Gastroesophageal sphincter (tissue), 4 donors: ENCODE data around the gene METTL21A. TPM values are rescaled to one million over a fixed set of nuclear protein-coding genes. Genes with fewer than 3 reads are reported as not detected.

Source experiments
- ATAC-seq: fragments of 150-250 bp; one replicate; pipeline ENCODE4 v1.9.1; 2016; ENCODE audit warnings: mild to moderate bottlenecking, moderate library complexity
- H3K27ac ChIP-seq, 4 donors: fragments of 200-600 bp; sonication (generic) in 3 of 4; 1 replicate in 3 of 4; 2 replicates in 1 of 4; pipeline ENCODE4 v1.5.1; 2016 to 2019
- H3K27me3 ChIP-seq: fragments of 200-600 bp; sonication (generic); one replicate; pipeline ENCODE4 v1.5.1; 2019
- H3K36me3 ChIP-seq, 2 donors: fragments of 200-600 bp; sonication (generic); one replicate each; pipeline ENCODE4 v1.5.1; 2019; ENCODE audit warnings: control low read depth in 1 of 2
- H3K4me1 ChIP-seq, 3 donors: fragments of 200-600 bp; sonication (generic); 1 replicate in 2 of 3; 2 replicates in 1 of 3; pipeline ENCODE4 v1.5.1; 2016 to 2019; ENCODE audit warnings: control low read depth in 2 of 3
- H3K4me3 ChIP-seq, 2 donors: fragments of 200-600 bp; sonication (generic); one replicate each; pipeline ENCODE4 v1.5.1; 2019; ENCODE audit warnings: mild to moderate bottlenecking in 1 of 2, moderate library complexity in 1 of 2
- H3K9me3 ChIP-seq, 3 donors: fragments of 200-600 bp; sonication (generic); one replicate each; pipeline ENCODE4 v1.5.1; 2017 to 2019; ENCODE audit warnings: control low read depth in 2 of 3
- EP300 ChIP-seq: sonication (generic); formaldehyde crosslinking; IDR thresholded peaks from one replicate; pipeline ENCODE4 v1.6.1; 2017; ENCODE audit warnings: antibody characterized with exemption, mild to moderate bottlenecking
- POLR2A ChIP-seq, 2 donors: fragments of 450-650 bp; IDR thresholded peaks; one replicate each; pipeline ENCODE4 v1.6.1; 2017; ENCODE audit warnings: antibody characterized with exemption in 2 of 2, mild to moderate bottlenecking in 2 of 2, moderate library complexity in 1 of 2
- POLR2AphosphoS5 ChIP-seq: sonication (generic); formaldehyde crosslinking; IDR thresholded peaks from one replicate; pipeline ENCODE4 v1.6.1; 2017; ENCODE audit warnings: antibody characterized with exemption
- WGBS, 2 donors: methylation state at CpG; one replicate each; pipeline ENCODE4 v1.1.5; 2018; ENCODE audit warnings: low coverage in 1 of 2; 5-methylcytosine and 5-hydroxymethylcytosine counted together
- small RNA-seq, 4 donors: library from RNA; depleted of rRNA; stranded (forward); fragments of <200 nt; gene quantifications; one replicate each; pipeline ENCODE3, GENCODE V24; 2016
- total RNA-seq, 4 donors: library from RNA; depleted of rRNA; stranded (reverse); fragments of >200 nt; gene quantifications; one replicate each; pipeline ENCODE4 v1.1.0, GENCODE V29; 2016
- TF ChIP-seq, protein P1 (sequence below), 4 experiments: fragments of 200-600 bp in 2 of 4; fragments of 450-650 bp in 2 of 4; sonication (generic) in 1 of 4; IDR thresholded peaks; one replicate each; pipeline ENCODE4 v1.5.1; 2017 to 2019; ENCODE audit warnings: antibody characterized with exemption in 4 of 4, mild to moderate bottlenecking in 2 of 4, moderate library complexity in 2 of 4

The METTL21A gene
- total RNA-seq, 4 donors from 2014 or later = 7.9 to 24.2 (median 14.3) TPM

DNA sequence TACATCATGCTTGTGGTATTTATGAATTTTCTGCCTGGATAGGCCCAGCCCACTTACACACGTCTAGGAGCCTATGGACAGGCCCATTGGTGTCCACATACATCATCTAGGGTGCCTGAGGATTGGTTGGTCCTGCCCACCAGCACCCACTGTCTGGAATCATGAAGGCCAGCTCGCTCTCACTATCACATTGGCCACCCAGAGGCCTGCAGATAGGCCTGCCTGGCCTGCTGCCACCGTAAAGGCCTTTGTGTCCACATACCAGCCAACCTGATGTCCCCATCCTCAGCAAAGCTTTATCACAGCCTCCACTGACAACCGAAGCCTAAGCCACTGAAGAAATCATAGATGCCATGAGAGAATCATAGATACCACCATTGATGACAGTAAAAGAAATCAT is 40.2 kb downstream of the METTL21A start:
- Histone ChIP-seq H3K27ac (no peak overlapping the region), H3K9me3 (no peaks in the 10 kb centered on the region), H3K4me3 (no peak overlapping the region), H3K27me3 (no peaks in the 10 kb centered on the region), H3K4me1 (peaks cover 0 to 4% (median 0%) of the 10 kb centered on the region in 3 donors), H3K36me3 (peaks cover 0 to 67% of the 10 kb centered on the region in 2 donors)
- 100% methylated on average over 1 to 4 of the region's 4 CpGs for WGBS, 2 donors
- no peak for TF ChIP-seq EP300
- TF ChIP-seq, protein P1, sequence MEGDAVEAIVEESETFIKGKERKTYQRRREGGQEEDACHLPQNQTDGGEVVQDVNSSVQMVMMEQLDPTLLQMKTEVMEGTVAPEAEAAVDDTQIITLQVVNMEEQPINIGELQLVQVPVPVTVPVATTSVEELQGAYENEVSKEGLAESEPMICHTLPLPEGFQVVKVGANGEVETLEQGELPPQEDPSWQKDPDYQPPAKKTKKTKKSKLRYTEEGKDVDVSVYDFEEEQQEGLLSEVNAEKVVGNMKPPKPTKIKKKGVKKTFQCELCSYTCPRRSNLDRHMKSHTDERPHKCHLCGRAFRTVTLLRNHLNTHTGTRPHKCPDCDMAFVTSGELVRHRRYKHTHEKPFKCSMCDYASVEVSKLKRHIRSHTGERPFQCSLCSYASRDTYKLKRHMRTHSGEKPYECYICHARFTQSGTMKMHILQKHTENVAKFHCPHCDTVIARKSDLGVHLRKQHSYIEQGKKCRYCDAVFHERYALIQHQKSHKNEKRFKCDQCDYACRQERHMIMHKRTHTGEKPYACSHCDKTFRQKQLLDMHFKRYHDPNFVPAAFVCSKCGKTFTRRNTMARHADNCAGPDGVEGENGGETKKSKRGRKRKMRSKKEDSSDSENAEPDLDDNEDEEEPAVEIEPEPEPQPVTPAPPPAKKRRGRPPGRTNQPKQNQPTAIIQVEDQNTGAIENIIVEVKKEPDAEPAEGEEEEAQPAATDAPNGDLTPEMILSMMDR (IDR thresholded peaks at IDR 0.05) = no peak
- TF ChIP-seq POLR2A (IDR thresholded peaks at IDR 0.05) = no peak
- TF ChIP-seq POLR2AphosphoS5 = no peak
- no peak for ATAC-seq

DNA sequence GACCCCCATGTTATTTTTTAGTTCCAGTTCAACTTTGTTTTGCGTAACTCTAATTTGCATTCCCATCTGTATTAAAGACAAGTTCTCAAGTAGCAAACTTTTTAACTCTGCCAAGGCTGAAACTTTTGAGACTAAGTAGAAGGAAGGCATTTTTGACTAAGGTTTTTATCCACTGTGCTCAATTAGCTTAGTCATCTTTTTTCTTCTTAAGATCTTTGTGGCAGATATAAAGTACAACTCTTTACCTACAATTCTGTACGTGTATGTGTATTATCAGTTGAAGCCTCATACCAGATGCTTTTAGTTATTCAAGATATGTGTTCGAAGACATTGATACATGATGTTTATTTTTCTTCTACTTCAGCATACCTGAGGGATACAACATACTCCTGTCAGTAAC is 53.8 kb downstream of the METTL21A start:
- no peak for ATAC-seq
- Histone ChIP-seq H3K4me1 (peaks cover 0 to 8% (median 0%) of the 10 kb centered on the region in 3 donors), H3K9me3 (no peaks in the 10 kb centered on the region), H3K27ac (no peak overlapping the region), H3K4me3 (no peak overlapping the region), H3K27me3 (no peaks in the 10 kb centered on the region), H3K36me3 (peaks cover 0 to 69% of the 10 kb centered on the region in 2 donors)
- no peak for TF ChIP-seq EP300
- TF ChIP-seq, protein P1 (IDR thresholded peaks at IDR 0.05) = no peak
- no peak for TF ChIP-seq POLR2A (IDR thresholded peaks at IDR 0.05)
- TF ChIP-seq POLR2AphosphoS5 = no peak
- 79 to 92% methylated on average over 3 of the region's 3 CpGs for WGBS, 2 donors

DNA sequence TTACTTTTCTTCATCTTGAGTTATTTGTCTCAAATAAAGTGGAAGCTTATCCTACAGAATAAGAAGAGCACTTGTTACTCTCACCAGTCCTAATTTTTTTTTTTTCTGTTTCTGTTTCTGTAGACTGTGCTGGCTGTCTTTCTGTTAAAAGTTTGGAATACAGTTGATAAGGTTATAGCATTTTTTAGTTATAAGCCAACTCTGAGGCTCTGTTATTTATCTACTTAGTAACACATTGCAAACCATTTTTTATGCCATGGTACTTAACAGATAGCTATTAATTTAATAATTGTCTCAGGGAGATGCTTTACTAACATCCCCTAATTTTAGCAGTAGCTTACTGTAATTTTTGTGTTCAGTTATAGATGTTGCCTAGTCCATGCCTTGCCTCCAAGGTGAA is 57.5 kb downstream of the METTL21A start:
- Histone ChIP-seq H3K36me3 (peaks cover 0 to 46% of the 10 kb centered on the region in 2 donors), H3K4me1 (peaks cover 0 to 17% (median 0%) of the 10 kb centered on the region in 3 donors), H3K27ac (no peak overlapping the region), H3K27me3 (no peaks in the 10 kb centered on the region), H3K9me3 (no peaks in the 10 kb centered on the region), H3K4me3 (no peak overlapping the region)
- ATAC-seq = no peak
- TF ChIP-seq, protein P1 (IDR thresholded peaks at IDR 0.05) = no peak
- TF ChIP-seq POLR2A (IDR thresholded peaks at IDR 0.05) = no peak
- TF ChIP-seq EP300 = no peak
- no peak for TF ChIP-seq POLR2AphosphoS5

DNA sequence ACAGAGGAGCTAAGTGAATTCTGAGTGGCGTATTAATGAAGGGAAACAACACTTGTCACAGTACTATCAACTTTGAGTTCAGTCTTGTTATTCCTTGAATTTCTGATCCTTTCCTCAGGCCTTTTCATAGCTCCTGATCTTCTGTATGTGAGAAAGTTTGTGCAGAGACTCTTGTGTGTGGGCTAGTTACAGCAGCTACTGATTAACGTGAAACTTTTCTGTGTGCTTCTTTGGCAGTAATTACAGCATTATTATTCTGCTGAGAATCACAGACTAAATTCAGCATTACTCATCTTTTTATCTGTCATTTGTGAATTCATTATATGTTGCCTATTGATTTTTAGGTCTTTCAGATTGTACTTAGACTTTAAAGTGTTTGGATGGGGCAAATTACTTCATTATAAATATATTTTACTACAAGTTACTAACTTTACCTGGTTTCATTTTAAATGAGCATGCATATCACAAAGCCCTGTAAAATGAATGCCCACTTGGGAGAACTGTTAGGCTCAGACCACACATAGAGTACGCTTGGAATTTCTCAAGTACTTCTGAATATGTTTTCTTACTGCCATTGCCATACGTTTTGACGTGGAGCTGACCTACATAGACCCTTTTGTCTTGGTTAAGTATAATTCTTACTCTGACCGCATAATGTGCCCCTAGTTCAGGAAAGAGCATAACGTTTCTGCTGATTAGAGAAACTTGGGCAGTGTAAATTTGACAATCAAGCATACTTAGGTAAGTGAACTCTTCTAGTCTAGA is 59.3 kb downstream of the METTL21A start:
- Histone ChIP-seq H3K27ac (no peak overlapping the region), H3K36me3 (peaks cover 0 to 41% of the 10 kb centered on the region in 2 donors), H3K27me3 (no peaks in the 10 kb centered on the region), H3K9me3 (no peaks in the 10 kb centered on the region), H3K4me1 (peaks cover 0 to 17% (median 0%) of the 10 kb centered on the region in 3 donors), H3K4me3 (no peak overlapping the region)
- TF ChIP-seq POLR2AphosphoS5 = no peak
- TF ChIP-seq, protein P1 (IDR thresholded peaks at IDR 0.05) = no peak
- no peak for TF ChIP-seq EP300
- TF ChIP-seq POLR2A (IDR thresholded peaks at IDR 0.05) = no peak
- ATAC-seq = no peak
- 59 to 74% methylated on average over 2 to 7 of the region's 7 CpGs for WGBS, 2 donors

Small RNA genes within 50 kb of the gene (small RNA-seq; reads per million reads assigned to genes)
- 0 reads per million in 4 donors for gene RPS29P9

Other genes with a start within 250 kb of the METTL21A start
- gene CREB1, start 95.4 kb downstream of the METTL21A start, total RNA-seq = 10 to 100 TPM; 46.0 to 60.2 (median 57.5) TPM
- gene CCNYL1, start 86.2 kb upstream of the METTL21A start, total RNA-seq = 10 to 100 TPM; 11.0 to 20.9 (median 11.9) TPM
- 10 to 100 TPM in 3 of 4 donors, 1 to 10 TPM in 1; 8.5 to 25.4 (median 15.5) TPM for gene FZD5, start 144.5 kb upstream of the METTL21A start, total RNA-seq